Measurements from ENCODE around the gene ZBTB7C. TPM values are rescaled to one million over a fixed set of nuclear protein-coding genes. Genes with fewer than 3 reads are reported as not detected.

Gene ZBTB7C
- polyA plus RNA-seq, 2 of the 4 experiments (the other 2 are of a cell fraction): 0.10 to 0.12 TPM

GRCh38 chr18:48374423-48375149, 34.6 kb downstream of the ZBTB7C start:
- no peak overlapping the region for H3K27ac ChIP-seq
- CTCF ChIA-PET: no interaction called here
- ATAC-seq: no peak

GRCh38 chr18:48371854-48372602, 37.2 kb downstream of the ZBTB7C start:
- POLR2A ChIA-PET: no interaction called here
- no peaks in the 10 kb centered on the region for H3K4me1 ChIP-seq
- no peak for DNase-seq (ENCODE audit: low read depth in 1 of 2, low spot score in 1 of 2)
- no peaks in the 10 kb centered on the region for H3K9me3 ChIP-seq
- 51% methylated on average over 7 of the region's 7 CpGs for WGBS (ENCODE audit: missing lambda C conversion rate)
- CTCF ChIA-PET: interaction anchor here (0.6 to 1.1 kb wide), 2 partner anchors 12 to 685 kb away, joined by 3 read pairs; no protein-coding TSS in a partner anchor
- no peak for TF ChIP-seq BHLHE40 (IDR thresholded peaks at IDR 0.05; ENCODE audit: low read depth, low read length)
- no peak for TF ChIP-seq RAD21 (conservative IDR thresholded peaks at IDR 0.05 in 1 of 2, IDR thresholded peaks at IDR 0.05 in 1 of 2)
- TF ChIP-seq ZFP36 (IDR thresholded peaks at IDR 0.05; ENCODE audit: borderline replicate concordance, partially characterized antibody): no peak
- TF ChIP-seq TFCP2L1 (CRISPR knock-in tag; IDR thresholded peaks at IDR 0.05): no peak
- TF ChIP-seq FOXS1 (CRISPR knock-in tag; IDR thresholded peaks at IDR 0.05): no peak
- TF ChIP-seq, protein P1, sequence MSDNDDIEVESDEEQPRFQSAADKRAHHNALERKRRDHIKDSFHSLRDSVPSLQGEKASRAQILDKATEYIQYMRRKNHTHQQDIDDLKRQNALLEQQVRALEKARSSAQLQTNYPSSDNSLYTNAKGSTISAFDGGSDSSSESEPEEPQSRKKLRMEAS (IDR thresholded peaks at IDR 0.05): no peak
- no peak for TF ChIP-seq CHD2 (IDR thresholded peaks at IDR 0.05; ENCODE audit: low read length, partially characterized antibody)
- TF ChIP-seq RCOR1 (IDR thresholded peaks at IDR 0.05; ENCODE audit: low read depth, low read length): no peak
- no peak for TF ChIP-seq EHMT2 (IDR thresholded peaks at IDR 0.05; ENCODE audit: low read depth)
- no peak for TF ChIP-seq FOSL2 (IDR thresholded peaks at IDR 0.05)
- no peak for TF ChIP-seq FOSL2 (CRISPR knock-in tag; IDR thresholded peaks at IDR 0.05)
- no peak for TF ChIP-seq PBX3 (IDR thresholded peaks at IDR 0.05)
- TF ChIP-seq CBX8 (IDR thresholded peaks at IDR 0.05): no peak
- TF ChIP-seq ESRRA (IDR thresholded peaks at IDR 0.05; ENCODE audit: borderline replicate concordance, low read length): no peak
- TF ChIP-seq HEYL (CRISPR knock-in tag; IDR thresholded peaks at IDR 0.05): no peak
- TF ChIP-seq, protein P2, sequence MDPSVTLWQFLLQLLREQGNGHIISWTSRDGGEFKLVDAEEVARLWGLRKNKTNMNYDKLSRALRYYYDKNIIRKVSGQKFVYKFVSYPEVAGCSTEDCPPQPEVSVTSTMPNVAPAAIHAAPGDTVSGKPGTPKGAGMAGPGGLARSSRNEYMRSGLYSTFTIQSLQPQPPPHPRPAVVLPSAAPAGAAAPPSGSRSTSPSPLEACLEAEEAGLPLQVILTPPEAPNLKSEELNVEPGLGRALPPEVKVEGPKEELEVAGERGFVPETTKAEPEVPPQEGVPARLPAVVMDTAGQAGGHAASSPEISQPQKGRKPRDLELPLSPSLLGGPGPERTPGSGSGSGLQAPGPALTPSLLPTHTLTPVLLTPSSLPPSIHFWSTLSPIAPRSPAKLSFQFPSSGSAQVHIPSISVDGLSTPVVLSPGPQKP (IDR thresholded peaks at IDR 0.05; ENCODE audit: low read depth, low read length): no peak
- TF ChIP-seq, protein P3, sequence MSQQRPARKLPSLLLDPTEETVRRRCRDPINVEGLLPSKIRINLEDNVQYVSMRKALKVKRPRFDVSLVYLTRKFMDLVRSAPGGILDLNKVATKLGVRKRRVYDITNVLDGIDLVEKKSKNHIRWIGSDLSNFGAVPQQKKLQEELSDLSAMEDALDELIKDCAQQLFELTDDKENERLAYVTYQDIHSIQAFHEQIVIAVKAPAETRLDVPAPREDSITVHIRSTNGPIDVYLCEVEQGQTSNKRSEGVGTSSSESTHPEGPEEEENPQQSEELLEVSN (IDR thresholded peaks at IDR 0.05; ENCODE audit: borderline replicate concordance, low read depth): no peak
- TF ChIP-seq GATA3 (IDR thresholded peaks at IDR 0.05; ENCODE audit: borderline replicate concordance): no peak
- no peak for TF ChIP-seq HOXB5 (CRISPR knock-in tag; IDR thresholded peaks at IDR 0.05)
- TF ChIP-seq MAZ (IDR thresholded peaks at IDR 0.05; ENCODE audit: borderline replicate concordance, low read depth, low read length): no peak
- TF ChIP-seq TP53 (CRISPR knock-in tag; IDR thresholded peaks at IDR 0.05): no peak
- no peak overlapping the region for H3K4me2 ChIP-seq
- ATAC-seq: no peak
- H3K4me3 ChIP-seq: no peak overlapping the region
- no peak for FAIRE-seq
- H3K27ac ChIP-seq: no peak overlapping the region

More at GRCh38 chr18:48374423-48375149, 34.6 kb downstream of the ZBTB7C start:
- H3K9me3 ChIP-seq: no peaks in the 10 kb centered on the region
- POLR2A ChIA-PET: no interaction called here
- no peak for DNase-seq (ENCODE audit: low read depth in 1 of 2, low spot score in 1 of 2)
- TF ChIP-seq RNF2 (IDR thresholded peaks at IDR 0.05; ENCODE audit: borderline replicate concordance, low read depth) (no peak), HDAC2 (IDR thresholded peaks at IDR 0.05) (no peak)
- H3K4me1 ChIP-seq: no peaks in the 10 kb centered on the region
- no peak for FAIRE-seq
- 70% methylated on average over 7 of the region's 7 CpGs for WGBS (ENCODE audit: missing lambda C conversion rate)
- no peak overlapping the region for H3K4me3 ChIP-seq
- H3K4me2 ChIP-seq: no peak overlapping the region

Measured in A549 (cell line).